GM19452 (cell line): ENCODE measurements around the gene MTNR1A.

ENCODE experiments used
- ATAC-seq: cut with Tn5 transposase; IDR thresholded peaks from one replicate; pipeline ENCODE4 v1.9.1; 2021; ENCODE audit not compliant: unreplicated experiment

MTNR1A gene

GRCh38 chr4:186494496-186494895, 60.9 kb downstream of the MTNR1A start:
- no peak for ATAC-seq

DNA sequence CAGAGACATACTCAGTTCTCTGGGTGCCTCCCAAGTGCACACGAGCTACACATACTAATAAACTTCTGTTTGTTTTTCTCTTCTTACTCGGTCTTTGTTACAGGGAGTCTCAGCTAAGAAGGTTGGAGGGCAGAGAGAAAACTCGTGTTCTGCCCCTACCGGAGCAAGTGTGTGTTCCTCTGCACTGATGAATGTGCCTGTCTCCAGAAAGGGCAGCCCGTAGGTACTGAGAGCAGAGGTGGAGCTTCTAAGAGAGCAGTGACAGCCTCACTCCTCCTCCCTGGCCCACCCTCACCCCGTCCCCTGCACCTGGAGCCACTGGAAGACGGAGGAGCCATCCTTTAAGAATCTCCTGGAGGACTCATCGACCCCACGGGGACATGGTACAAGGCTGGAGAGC, 67.6 kb downstream of the MTNR1A start:
- ATAC-seq = no peak

DNA sequence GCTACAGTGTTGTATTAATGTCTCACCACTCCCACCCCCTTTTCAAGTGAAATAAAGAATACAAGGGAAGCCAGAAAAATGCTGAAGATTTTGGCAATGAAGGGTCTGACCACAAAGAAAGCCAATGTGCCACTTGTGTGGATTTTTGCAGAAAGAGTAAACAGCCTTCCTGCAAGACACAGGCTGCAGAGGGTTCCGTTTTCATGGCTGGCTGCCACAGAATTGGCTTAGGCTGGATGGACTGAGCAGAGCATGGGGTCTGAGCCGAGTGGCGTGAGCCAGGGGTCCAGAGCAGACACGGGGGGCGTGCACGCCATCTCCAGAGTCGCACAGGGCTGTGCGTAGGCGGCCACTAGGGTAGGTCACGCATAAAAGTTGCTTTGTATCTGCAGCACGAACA, 69.2 kb downstream of the MTNR1A start:
- ATAC-seq = no peak

DNA sequence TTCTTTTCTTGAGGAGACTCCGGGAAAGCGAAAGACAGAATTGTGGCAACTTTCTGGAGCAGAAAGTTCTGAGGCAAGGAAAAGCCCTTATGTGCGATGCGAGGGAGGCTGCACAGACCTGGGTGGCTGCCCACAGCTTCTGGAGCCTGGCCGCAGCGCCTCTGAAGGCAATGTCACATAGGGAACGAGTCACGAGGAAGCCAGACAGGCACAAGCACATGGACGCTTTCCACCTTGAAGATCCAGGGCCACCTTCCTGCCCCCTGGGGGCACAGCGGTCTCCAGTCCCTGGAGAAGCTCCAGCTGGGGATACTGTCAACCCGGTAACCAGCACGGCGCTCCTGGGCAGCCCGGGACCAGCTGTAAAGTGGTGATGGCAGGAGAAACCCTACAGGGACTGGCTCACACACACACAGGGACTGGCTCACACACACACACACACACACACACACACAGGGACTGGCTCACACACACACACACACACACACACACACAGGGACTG, 69.8 kb downstream of the MTNR1A start:
- no peak for ATAC-seq

DNA sequence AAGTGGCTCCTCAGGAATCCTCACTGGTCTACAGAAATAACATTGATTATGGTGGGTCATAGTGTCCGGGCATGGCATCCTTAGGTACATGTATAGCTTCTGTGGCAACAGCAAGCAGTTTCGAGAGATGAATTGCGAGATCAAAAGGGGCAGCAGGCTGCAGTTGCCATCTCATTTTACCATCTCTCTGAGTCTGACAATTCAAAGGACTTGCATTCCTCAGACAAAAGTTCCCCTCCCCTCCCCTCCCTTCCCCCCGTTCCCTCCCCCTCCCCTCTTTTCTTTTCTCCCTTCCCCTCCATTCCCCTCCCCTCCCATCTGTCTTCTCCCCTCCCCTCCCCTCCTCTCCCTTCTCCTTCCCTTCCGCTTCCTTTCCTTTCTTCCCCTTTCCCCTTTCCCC, 70.2 kb downstream of the MTNR1A start:
- no peak for ATAC-seq

GRCh38 chr4:186483656-186484055, 71.7 kb downstream of the MTNR1A start:
- ATAC-seq = no peak
